Natural killer cell (primary cell): Measurements from ENCODE around the gene NPAS3. TPM values are rescaled to one million over a fixed set of nuclear protein-coding genes. Genes with fewer than 3 reads are reported as not detected.

ENCODE experiments used
- ATAC-seq, 3 donors: fragments of 150-1000 bp in 2 of 3; fragments of 200-7000 bp in 1 of 3; cut with Tn5 transposase; 1 replicate in 1 of 3; 2 replicates in 2 of 3; pipeline ENCODE4 v1.10.0; 2021; ENCODE audit warnings: mild to moderate bottlenecking in 2 of 3, moderate library complexity in 2 of 3
- DNase-seq, 2 donors: peaks; one replicate each; pipeline versions ENCODE4 v3.0.0 to v3.0.0-alpha.2; 2013 to 2021; ENCODE audit warnings: mixed read lengths in 1 of 2
- H3K27ac ChIP-seq: one replicate; pipeline ENCODE4 v1.5.1; 2013; ENCODE audit warnings: mild to moderate bottlenecking, low read length
- H3K27me3 ChIP-seq: one replicate; pipeline ENCODE4 v1.6.1; 2013; ENCODE audit warnings: low read length; ENCODE audit not compliant: control insufficient read depth, insufficient read depth
- H3K36me3 ChIP-seq: one replicate; pipeline ENCODE4 v1.6.1; 2013; ENCODE audit warnings: low read length; ENCODE audit not compliant: control insufficient read depth, insufficient read depth
- H3K4me1 ChIP-seq: one replicate; pipeline ENCODE4 v1.6.1; 2013; ENCODE audit warnings: low read length; ENCODE audit not compliant: control insufficient read depth, insufficient read depth
- H3K4me3 ChIP-seq: one replicate; pipeline ENCODE4 v1.5.1; 2013; ENCODE audit warnings: low read length
- H3K9me3 ChIP-seq: one replicate; pipeline ENCODE4 v1.6.1; 2013; ENCODE audit warnings: low read length; ENCODE audit not compliant: control insufficient read depth, insufficient read depth
- H3K27ac Mint-ChIP-seq, 2 donors: one replicate each; pipeline ENCODE4 v1.8.0; 2022; ENCODE audit warnings: mild to moderate bottlenecking in 2 of 2, mixed read lengths in 2 of 2, moderate library complexity in 1 of 2
- H3K27me3 Mint-ChIP-seq, 2 donors: one replicate each; pipeline ENCODE4 v1.8.0; 2022; ENCODE audit warnings: low read depth in 2 of 2, mixed read lengths in 2 of 2
- H3K36me3 Mint-ChIP-seq: one replicate; pipeline ENCODE4 v1.8.0; 2022; ENCODE audit warnings: mixed read lengths
- H3K4me1 Mint-ChIP-seq, 2 donors: one replicate each; pipeline ENCODE4 v1.8.0; 2022; ENCODE audit warnings: mixed read lengths in 2 of 2
- H3K4me3 Mint-ChIP-seq: one replicate; pipeline ENCODE4 v1.8.0; 2022; ENCODE audit warnings: mild to moderate bottlenecking, moderate library complexity, mixed read lengths
- H3K9me3 Mint-ChIP-seq, 2 donors: one replicate each; pipeline ENCODE4 v1.8.0; 2022; ENCODE audit warnings: mixed read lengths in 2 of 2
- CTCF ChIP-seq: fragments of 200-600 bp; IDR thresholded peaks from one replicate; pipeline ENCODE4 v1.8.0; 2022; ENCODE audit warnings: antibody characterized with exemption
- WGBS: methylation state at CpG from one replicate; pipeline ENCODE4 v1.1.7; 2013; ENCODE audit warnings: missing lambda C conversion rate; ENCODE audit not compliant: insufficient coverage; 5-methylcytosine and 5-hydroxymethylcytosine counted together
- intact Hi-C: fragments of 100-400 bp; cut with micrococcal nuclease; formaldehyde crosslinking; loops from one replicate; pipeline ENCODE4 v1.14.2; 2022
- total RNA-seq, 4 donors: library from RNA; stranded (reverse); fragments of 120-200 nt in 1 of 4; gene quantifications; one replicate each; pipeline versions ENCODE4 v1.2.3 to v1.2.4, GENCODE V29; 2013 to 2022

The NPAS3 gene
- total RNA-seq, 3 donors from 2014 or later (not counting 1 experiment from before 2014, with no cell fraction given): not detected

GRCh38 chr14:33040372-33041140 is 101.9 kb downstream of the NPAS3 start:
- no peak overlapping the region for H3K4me3 Mint-ChIP-seq
- H3K27me3 ChIP-seq: no peaks in the 10 kb centered on the region
- peaks cover 4% of the 10 kb centered on the region for H3K9me3 ChIP-seq
- TF ChIP-seq CTCF: no peak
- DNase-seq: no peak
- H3K9me3 Mint-ChIP-seq: peaks cover 6% of the 10 kb centered on the region in 2 donors
- no peak for ATAC-seq
- peaks cover 7% of the 10 kb centered on the region for H3K36me3 Mint-ChIP-seq
- H3K27me3 Mint-ChIP-seq: no peaks in the 10 kb centered on the region
- no peaks in the 10 kb centered on the region for H3K4me1 ChIP-seq
- no peak overlapping the region for H3K27ac Mint-ChIP-seq
- intact Hi-C loops: no loop called here
- H3K4me3 ChIP-seq: no peak overlapping the region
- H3K36me3 ChIP-seq: no peaks in the 10 kb centered on the region
- WGBS: 63% methylated on average over 2 of the region's 3 CpGs
- H3K4me1 Mint-ChIP-seq: no peaks in the 10 kb centered on the region
- H3K27ac ChIP-seq: no peak overlapping the region

- intact Hi-C loops: no loop called here
- DNase-seq (no peak), ATAC-seq (no peak)
- H3K4me1 ChIP-seq: no peaks in the 10 kb centered on the region
- Mint-ChIP-seq H3K4me3 (no peak overlapping the region), H3K9me3 (peaks cover 12 to 14% of the 10 kb centered on the region in 2 donors), H3K36me3 (peaks cover 7% of the 10 kb centered on the region), H3K27me3 (no peaks in the 10 kb centered on the region), H3K27ac (no peak overlapping the region), H3K4me1 (no peaks in the 10 kb centered on the region)
- no CpG with 5 or more reads among the region's 1 CpG for WGBS
- no peaks in the 10 kb centered on the region for H3K27me3 ChIP-seq
- H3K9me3 ChIP-seq: peaks cover 10% of the 10 kb centered on the region
- H3K4me3 ChIP-seq: no peak overlapping the region
- no peak overlapping the region for H3K27ac ChIP-seq
- no peaks in the 10 kb centered on the region for H3K36me3 ChIP-seq
- no peak for TF ChIP-seq CTCF
Measured at GRCh38 chr14:33042591-33042990, 103.9 kb downstream of the NPAS3 start.

- Histone ChIP-seq H3K4me1 (no peaks in the 10 kb centered on the region), H3K9me3 (peaks cover 10% of the 10 kb centered on the region), H3K27ac (no peak overlapping the region), H3K4me3 (no peak overlapping the region), H3K27me3 (no peaks in the 10 kb centered on the region), H3K36me3 (no peaks in the 10 kb centered on the region)
- no peak for DNase-seq
- ATAC-seq: no peak
- Mint-ChIP-seq H3K27ac (no peak overlapping the region), H3K9me3 (peaks cover 19 to 21% of the 10 kb centered on the region in 2 donors), H3K4me1 (no peaks in the 10 kb centered on the region), H3K4me3 (no peak overlapping the region), H3K27me3 (no peaks in the 10 kb centered on the region), H3K36me3 (peaks cover 7% of the 10 kb centered on the region)
- 2% methylated on average over 2 of the region's 4 CpGs for WGBS
- no peak for TF ChIP-seq CTCF
- intact Hi-C loops: no loop called here
Measured at GRCh38 chr14:33045760-33046159, 107.1 kb downstream of the NPAS3 start.

GRCh38 chr14:33052943-33053342 is 114.3 kb downstream of the NPAS3 start:
- Mint-ChIP-seq H3K9me3 (peaks cover 7 to 11% of the 10 kb centered on the region in 2 donors), H3K4me3 (no peak overlapping the region), H3K36me3 (no peaks in the 10 kb centered on the region), H3K27me3 (no peaks in the 10 kb centered on the region), H3K27ac (no peak overlapping the region), H3K4me1 (no peaks in the 10 kb centered on the region)
- intact Hi-C loops: no loop called here
- ATAC-seq (no peak), DNase-seq (no peak)
- no peak overlapping the region for H3K4me3 ChIP-seq
- H3K36me3 ChIP-seq: no peaks in the 10 kb centered on the region
- WGBS: 83% methylated on average over 2 of the region's 2 CpGs
- no peaks in the 10 kb centered on the region for H3K4me1 ChIP-seq
- H3K9me3 ChIP-seq: no peaks in the 10 kb centered on the region
- TF ChIP-seq CTCF: no peak
- no peak overlapping the region for H3K27ac ChIP-seq
- H3K27me3 ChIP-seq: no peaks in the 10 kb centered on the region
